H1 (cell line): ENCODE measurements around the gene FGFBP2.

ENCODE experiments used
- BCL11A ChIP-seq, 2 experiments: IDR thresholded peaks; one replicate each; pipeline ENCODE4 v1.6.1; 2011; ENCODE audit warnings: low read depth in 2 of 2, low read length in 2 of 2, mild to moderate bottlenecking in 2 of 2
- CHD2 ChIP-seq: IDR thresholded peaks from 2 replicates; pipeline ENCODE4 v1.6.1; 2012; ENCODE audit warnings: low read length, improper control_type of control experiment
- CHD7 ChIP-seq: fragments of 300-600 bp; sonication (generic); IDR thresholded peaks from 2 replicates; pipeline ENCODE4 v1.7.1; 2012; ENCODE audit warnings: low read length, moderate library complexity, mild to moderate bottlenecking, inconsistent platforms; ENCODE audit not compliant: insufficient replicate concordance
- EP300 ChIP-seq, 2 experiments: IDR thresholded peaks; 1 replicate in 1 of 2; 2 replicates in 1 of 2; pipeline ENCODE4 v1.6.1; 2011 to 2012; ENCODE audit warnings: low read depth in 2 of 2, low read length in 2 of 2, mild to moderate bottlenecking in 2 of 2, borderline replicate concordance in 1 of 2, inconsistent platforms in 1 of 2, moderate library complexity in 1 of 2
- POLR2A ChIP-seq, 2 experiments: IDR thresholded peaks; 1 replicate in 1 of 2; 2 replicates in 1 of 2; pipeline ENCODE4 v1.6.1; 2011; ENCODE audit warnings: low read depth in 2 of 2, low read length in 2 of 2, mild to moderate bottlenecking in 2 of 2; ENCODE audit errors: control extremely low read depth in 1 of 2
- POLR2AphosphoS5 ChIP-seq: IDR thresholded peaks from 2 replicates; pipeline ENCODE4 v1.6.1; 2011; ENCODE audit warnings: low read depth, low read length
- RXRA ChIP-seq: IDR thresholded peaks from 2 replicates; pipeline ENCODE4 v1.6.1; 2011; ENCODE audit warnings: low read depth, mild to moderate bottlenecking, low read length, moderate library complexity; ENCODE audit not compliant: insufficient read depth
- SUZ12 ChIP-seq: fragments of 200-600 bp; sonication (generic); IDR thresholded peaks from 2 replicates; pipeline ENCODE4 v1.6.1; 2012; ENCODE audit warnings: mild to moderate bottlenecking, inconsistent platforms, low read length, moderate library complexity, mixed read lengths
- TF ChIP-seq, protein P1 (sequence below): IDR thresholded peaks from 2 replicates; pipeline ENCODE4 v1.6.1; 2012; ENCODE audit warnings: inconsistent platforms
- TF ChIP-seq, protein P2 (sequence below), 3 experiments: IDR thresholded peaks; 1 replicate in 2 of 3; 2 replicates in 1 of 3; pipeline versions ENCODE4 v1.5.1 to v1.6.1; 2011; ENCODE audit warnings: low read length in 3 of 3, mild to moderate bottlenecking in 3 of 3, inconsistent platforms in 2 of 3, low read depth in 1 of 3, moderate library complexity in 1 of 3; ENCODE audit not compliant: insufficient read depth in 1 of 3; ENCODE audit errors: control extremely low read depth in 1 of 3

DNA sequence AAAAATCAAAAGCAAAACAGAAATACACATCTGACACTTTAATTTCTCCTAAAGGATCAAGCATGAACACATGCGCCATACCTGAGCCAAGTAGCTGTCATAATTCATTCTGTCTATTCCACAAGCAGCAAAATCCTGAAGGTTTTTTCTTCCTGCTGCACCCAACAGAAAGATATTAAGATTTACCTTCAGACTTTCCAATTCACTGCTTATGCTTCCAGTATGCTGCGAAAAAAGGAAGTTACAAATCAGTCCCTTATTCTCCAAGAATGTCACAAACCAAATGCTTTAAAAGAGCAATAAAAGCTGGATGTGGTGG, 29.2 kb upstream of the FGFBP2 start:
- TF ChIP-seq CHD7 (no peak), SUZ12 (no peak), RXRA (no peak), BCL11A (IDR thresholded peaks at IDR 0.05; ENCODE audit: low read depth in 2 of 2, low read length in 2 of 2) (no peak), POLR2AphosphoS5 (no peak), CHD2 (no peak), POLR2A (IDR thresholded peaks at IDR 0.05; ENCODE audit: control extremely low read depth in 1 of 2, low read depth in 2 of 2, low read length in 2 of 2) (no peak), EP300 (IDR thresholded peaks at IDR 0.05; ENCODE audit: borderline replicate concordance in 1 of 2, low read depth in 2 of 2, low read length in 2 of 2) (no peak)
- TF ChIP-seq, protein P1, sequence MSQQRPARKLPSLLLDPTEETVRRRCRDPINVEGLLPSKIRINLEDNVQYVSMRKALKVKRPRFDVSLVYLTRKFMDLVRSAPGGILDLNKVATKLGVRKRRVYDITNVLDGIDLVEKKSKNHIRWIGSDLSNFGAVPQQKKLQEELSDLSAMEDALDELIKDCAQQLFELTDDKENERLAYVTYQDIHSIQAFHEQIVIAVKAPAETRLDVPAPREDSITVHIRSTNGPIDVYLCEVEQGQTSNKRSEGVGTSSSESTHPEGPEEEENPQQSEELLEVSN = no peak
- TF ChIP-seq, protein P2, sequence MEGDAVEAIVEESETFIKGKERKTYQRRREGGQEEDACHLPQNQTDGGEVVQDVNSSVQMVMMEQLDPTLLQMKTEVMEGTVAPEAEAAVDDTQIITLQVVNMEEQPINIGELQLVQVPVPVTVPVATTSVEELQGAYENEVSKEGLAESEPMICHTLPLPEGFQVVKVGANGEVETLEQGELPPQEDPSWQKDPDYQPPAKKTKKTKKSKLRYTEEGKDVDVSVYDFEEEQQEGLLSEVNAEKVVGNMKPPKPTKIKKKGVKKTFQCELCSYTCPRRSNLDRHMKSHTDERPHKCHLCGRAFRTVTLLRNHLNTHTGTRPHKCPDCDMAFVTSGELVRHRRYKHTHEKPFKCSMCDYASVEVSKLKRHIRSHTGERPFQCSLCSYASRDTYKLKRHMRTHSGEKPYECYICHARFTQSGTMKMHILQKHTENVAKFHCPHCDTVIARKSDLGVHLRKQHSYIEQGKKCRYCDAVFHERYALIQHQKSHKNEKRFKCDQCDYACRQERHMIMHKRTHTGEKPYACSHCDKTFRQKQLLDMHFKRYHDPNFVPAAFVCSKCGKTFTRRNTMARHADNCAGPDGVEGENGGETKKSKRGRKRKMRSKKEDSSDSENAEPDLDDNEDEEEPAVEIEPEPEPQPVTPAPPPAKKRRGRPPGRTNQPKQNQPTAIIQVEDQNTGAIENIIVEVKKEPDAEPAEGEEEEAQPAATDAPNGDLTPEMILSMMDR (IDR thresholded peaks at IDR 0.05; ENCODE audit: control extremely low read depth in 1 of 3, insufficient read depth in 1 of 3, low read depth in 1 of 3, low read length in 3 of 3) = no peak
